Stimulated activated CD8-positive, alpha-beta memory T cell treated with anti-CD3 and anti-CD28 coated beads, Interleukin-7, amount 100 ng/mL, for 4 hours (primary cell): ENCODE measurements around the gene TXNL4A.

Experiments used
- DNase-seq, 2 donors: peaks; one replicate each; pipeline ENCODE4 v3.0.0-alpha.2; 2020; ENCODE audit warnings: low read depth in 2 of 2

TXNL4A gene

GRCh38 chr18:79935925-79936324 is 52.4 kb downstream of the TXNL4A start:
- no peak for DNase-seq

GRCh38 chr18:79935499-79935898 is 52.9 kb downstream of the TXNL4A start:
- no peak for DNase-seq

GRCh38 chr18:79935098-79935480 is 53.3 kb downstream of the TXNL4A start:
- DNase-seq = no peak

- no peak for DNase-seq
Measured at GRCh38 chr18:79934311-79935097, 53.9 kb downstream of the TXNL4A start.

GRCh38 chr18:79933765-79934164 is 54.6 kb downstream of the TXNL4A start:
- DNase-seq = no peak

GRCh38 chr18:79932907-79933306 is 55.5 kb downstream of the TXNL4A start:
- DNase-seq = no peak

GRCh38 chr18:79931475-79931874 is 56.9 kb downstream of the TXNL4A start:
- DNase-seq = no peak

GRCh38 chr18:79930020-79930642 is 58.2 kb downstream of the TXNL4A start:
- no peak for DNase-seq

- no peak for DNase-seq
Measured at GRCh38 chr18:79928563-79928960, 59.8 kb downstream of the TXNL4A start.

GRCh38 chr18:79927607-79928562 is 60.5 kb downstream of the TXNL4A start:
- no peak for DNase-seq

- DNase-seq = no peak
Measured at GRCh38 chr18:79926715-79927606, 61.4 kb downstream of the TXNL4A start.

GRCh38 chr18:79926306-79926705 is 62.1 kb downstream of the TXNL4A start:
- DNase-seq = no peak

- DNase-seq = no peak
Measured at GRCh38 chr18:79924814-79925731, 63.3 kb downstream of the TXNL4A start.

- no peak for DNase-seq
Measured at GRCh38 chr18:79923896-79924585, 64.3 kb downstream of the TXNL4A start.

GRCh38 chr18:79922971-79923411 is 65.4 kb downstream of the TXNL4A start:
- DNase-seq = no peak

- DNase-seq = no peak
Measured at GRCh38 chr18:79921984-79922965, 66.1 kb downstream of the TXNL4A start.
